Measurements from ENCODE around the gene ATG4B.

ATG4B gene

DNA sequence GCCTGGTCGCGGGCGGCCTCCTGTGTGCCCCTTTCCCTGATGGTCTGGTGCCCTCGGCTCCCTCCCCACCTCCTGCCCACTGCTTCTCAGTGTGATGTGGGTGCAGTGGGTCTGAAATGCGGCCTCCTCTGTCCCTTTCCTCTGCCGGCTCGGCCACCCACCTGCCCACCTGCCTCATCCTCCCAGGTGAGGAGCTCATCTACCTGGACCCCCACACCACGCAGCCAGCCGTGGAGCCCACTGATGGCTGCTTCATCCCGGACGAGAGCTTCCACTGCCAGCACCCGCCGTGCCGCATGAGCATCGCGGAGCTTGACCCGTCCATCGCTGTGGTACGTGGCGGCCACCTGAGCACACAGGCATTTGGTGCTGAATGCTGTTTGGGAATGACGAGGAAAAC is 30.9 kb downstream of the ATG4B start:
- no peak for DNase-seq (ENCODE audit: low read depth)

DNA sequence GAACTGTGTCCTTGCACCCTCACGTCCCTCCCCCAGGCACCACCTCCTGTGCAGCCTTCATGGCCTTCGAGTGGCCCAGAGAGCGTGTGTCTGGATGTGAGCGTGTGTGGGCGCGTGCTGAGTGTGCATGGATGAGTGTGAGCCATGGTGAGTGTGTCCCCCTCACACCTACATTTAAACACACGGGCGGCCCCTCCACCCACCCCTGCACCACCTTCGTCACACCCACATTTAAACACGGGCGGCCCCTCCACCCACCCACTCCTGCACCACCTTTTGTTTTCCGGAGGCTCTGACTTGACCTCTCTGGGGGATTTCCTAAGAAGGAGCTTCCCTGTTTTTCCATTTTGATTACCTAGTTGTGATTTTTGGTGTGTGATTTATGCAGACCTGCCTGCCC is 31.3 kb downstream of the ATG4B start:
- DNase-seq (ENCODE audit: low read depth) = no peak

DNA sequence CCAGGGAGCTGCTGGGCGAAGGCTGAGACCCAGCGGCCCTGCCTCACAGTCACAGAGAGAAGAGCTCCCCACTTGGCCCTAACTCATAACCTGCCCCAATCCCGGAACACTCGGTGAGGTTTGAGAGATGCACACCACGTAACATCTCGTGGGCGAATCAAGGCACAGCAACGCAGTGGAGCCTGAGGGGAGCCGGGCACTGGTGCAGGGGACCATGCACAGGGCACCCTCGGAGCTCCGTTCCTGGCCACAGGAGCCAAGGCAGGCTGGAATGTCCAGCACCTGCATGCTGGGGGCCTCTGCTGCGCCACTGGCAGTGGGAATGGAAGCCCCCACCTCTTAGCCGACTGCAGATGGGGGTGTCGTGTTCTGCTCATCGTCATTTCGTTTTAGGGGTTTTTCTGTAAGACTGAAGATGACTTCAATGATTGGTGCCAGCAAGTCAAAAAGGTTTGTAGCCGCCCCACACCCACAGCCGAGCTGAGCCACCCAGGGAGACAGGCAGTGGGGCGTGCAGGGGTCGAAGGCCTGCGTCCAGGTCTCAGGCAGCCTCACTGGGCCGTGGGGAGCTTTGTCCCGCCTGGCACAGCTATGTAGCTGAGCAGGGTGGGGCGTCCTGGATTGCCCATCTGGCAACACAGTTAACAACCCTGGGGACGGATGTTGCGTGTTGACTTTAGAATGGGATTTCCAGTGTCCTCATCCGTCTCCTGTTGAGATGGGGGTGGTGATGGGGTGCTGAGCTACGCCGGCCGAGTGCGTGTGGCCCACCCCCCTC is 33.0 kb downstream of the ATG4B start:
- no peak for DNase-seq (ENCODE audit: low read depth)

GRCh38 chr2:241671457-241672240 is 34.2 kb downstream of the ATG4B start:
- DNase-seq (ENCODE audit: low read depth) = no peak

DNA sequence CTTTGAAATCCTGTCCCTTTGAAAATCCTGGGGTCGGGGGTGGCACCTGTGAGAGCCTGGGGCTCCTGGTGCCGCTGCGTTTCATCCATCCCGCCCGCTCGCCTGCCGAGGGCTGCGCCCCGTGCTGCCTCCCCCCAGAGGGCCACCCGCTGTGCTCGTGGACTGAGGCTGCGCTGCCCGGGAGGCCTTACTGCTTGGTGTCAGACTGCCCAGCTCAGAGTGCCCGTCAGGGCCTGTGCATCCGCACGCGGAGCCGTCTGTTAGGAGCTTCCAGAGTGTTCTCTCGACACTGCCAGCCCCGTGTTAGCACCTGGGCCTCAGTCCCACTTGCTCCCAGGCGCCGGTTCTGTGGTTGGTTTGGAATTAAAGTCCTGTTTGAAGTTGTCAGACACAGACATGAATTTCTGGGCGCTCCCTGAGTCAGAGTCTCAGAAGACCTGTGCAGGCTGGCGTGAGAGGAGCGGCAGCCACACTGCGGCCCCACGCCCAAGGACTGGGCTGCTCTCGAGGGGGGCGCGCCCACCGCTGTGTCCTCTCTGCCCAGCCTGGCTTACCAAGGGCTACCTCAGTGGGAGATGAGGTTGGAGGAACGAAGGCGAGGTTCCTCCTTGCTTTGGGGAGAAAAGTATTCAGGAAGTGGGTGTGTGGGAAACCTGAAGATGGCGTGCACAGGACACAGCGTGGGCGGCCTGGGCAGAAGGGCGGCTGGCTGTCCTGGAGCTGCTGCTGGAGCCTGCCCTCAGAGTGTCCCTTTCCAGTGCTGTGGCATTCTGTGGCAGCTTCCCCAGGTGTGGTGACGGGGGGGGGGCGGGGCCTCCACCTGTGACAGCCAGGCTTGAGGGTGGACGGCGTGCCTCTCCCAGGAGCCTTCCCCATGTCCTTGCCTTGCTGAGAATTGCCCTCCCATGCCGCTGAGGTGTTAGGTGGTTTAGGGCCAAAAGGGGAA is 35.0 kb downstream of the ATG4B start:
- no peak for DNase-seq (ENCODE audit: low read depth)

GRCh38 chr2:241673189-241673663 is 35.7 kb downstream of the ATG4B start:
- DNase-seq (ENCODE audit: low read depth) = no peak

DNA sequence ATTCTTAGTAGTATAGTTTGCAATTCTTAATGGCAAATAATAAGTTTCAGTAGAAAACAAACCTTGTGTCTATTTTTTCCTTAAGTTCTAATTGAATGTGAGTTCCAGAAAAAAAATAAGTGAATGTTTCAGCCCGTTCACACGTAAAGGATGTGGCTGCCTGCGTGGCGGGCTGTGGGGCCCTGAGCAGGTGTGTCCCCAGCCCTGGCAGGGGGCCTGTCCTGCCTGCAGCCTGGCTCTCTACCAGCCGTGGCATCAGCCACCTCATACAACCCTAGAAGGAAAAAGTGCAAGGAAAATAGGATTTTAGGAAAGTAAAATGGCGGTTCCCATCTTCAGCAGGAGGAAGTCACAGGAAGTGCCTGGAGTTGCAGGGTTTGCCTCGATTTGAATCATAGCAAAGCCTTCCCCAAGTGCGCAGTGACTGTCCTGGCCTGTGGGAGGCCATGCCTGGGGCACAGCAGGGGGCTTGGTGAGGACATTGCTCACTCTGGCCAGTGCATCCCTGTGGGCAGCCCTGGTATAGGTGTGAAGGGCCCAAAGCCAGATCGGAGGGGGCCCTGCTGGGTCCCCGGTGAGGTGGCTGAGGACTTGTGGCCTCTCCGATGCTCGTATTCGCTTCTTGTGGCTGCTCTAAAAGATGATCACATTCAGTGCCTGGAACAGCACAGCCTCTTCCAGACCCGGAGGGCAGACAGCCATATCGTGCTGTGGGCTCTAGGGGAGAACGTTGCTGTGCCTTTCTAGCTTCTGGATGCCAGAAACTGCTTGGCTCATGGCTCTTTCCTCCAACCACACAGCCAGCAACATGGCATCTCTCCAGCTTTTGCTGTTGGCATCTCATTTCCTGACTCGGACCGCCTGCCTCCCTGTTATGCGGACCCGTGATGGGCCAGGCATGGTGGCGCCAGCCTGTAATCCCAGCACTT is 36.6 kb downstream of the ATG4B start:
- no peak for DNase-seq (ENCODE audit: low read depth)

GRCh38 chr2:241675885-241676284 is 38.4 kb downstream of the ATG4B start:
- DNase-seq (ENCODE audit: low read depth) = no peak

DNA sequence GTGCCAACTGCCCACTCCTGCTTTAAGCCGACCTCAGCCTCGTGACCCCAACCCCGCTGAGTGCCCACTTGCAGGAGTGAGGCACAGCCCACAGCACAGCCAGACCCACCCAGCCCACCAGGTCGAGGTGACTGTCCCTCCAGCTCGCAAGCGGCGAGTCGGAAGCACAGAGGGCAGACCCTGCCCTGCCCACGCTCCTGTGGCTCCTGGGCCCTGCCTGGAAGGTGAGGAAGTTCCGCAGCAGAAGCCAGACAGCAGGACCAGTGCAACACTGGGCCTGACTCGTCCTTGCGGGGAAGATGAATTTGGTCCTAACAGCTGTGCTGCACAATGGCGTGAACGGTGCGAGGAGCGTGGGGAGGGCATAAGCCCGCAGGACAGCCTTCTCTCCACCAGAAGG is 39.2 kb downstream of the ATG4B start:
- no peak for DNase-seq (ENCODE audit: low read depth)

DNA sequence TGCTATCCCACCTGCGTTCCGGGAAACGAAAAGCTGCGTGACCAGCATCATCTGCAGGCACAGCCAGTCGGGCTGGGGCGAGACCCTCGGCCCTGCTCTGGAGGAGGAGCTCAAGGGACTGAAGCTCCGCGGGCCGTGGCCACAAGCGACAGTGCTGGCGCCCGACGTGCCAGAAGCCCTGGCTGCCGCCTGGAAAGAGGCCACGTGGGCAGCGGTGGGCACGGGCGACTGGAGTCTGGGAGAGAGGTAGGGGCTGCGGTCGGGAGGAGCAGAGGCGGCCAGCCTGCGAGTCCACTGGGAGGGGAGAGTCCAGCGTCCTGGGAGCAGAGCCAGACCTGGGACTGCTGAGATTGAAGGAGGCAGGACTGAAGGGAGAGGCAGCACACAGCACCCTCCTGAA is 39.9 kb downstream of the ATG4B start:
- no peak for DNase-seq (ENCODE audit: low read depth)

- no peak for DNase-seq (ENCODE audit: low read depth)
Measured at GRCh38 chr2:241678307-241678706, 40.8 kb downstream of the ATG4B start.

DNA sequence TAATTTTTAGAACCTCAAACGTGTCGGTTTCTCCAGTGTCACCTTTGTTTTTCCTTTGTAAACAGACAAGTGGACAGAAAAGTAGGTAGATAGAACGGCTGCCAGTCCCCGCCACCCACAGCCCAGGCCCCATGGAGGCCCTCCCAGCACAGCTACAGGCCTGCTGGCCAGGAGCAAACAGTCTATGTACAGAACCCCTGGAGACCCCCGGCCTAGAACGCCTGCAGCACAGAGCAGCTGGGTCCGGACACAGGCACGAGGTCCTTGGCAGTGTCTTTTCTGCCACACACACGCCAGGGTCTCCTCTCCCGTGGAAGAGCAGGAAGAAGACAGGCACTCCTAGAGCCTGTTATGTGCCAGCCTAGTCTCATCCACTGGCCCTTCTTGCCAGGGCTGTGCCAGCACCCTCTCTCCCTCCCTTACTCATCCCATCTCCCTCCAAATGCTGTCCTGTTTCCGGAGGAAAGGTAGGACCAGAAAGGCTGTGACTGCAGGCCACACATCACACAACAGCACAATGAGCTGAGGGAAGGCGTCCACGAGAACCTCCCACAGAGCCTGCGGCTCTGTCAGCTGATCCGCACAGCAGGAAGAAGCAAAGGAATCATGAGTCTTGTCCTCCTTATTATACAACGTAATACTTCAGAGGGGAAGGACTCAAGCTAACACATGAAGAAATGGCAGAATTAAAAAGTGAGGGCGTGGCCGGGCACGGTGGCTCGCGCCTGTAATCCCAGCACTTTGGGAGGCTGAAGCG is 41.5 kb downstream of the ATG4B start:
- DNase-seq (ENCODE audit: low read depth) = no peak

DNA sequence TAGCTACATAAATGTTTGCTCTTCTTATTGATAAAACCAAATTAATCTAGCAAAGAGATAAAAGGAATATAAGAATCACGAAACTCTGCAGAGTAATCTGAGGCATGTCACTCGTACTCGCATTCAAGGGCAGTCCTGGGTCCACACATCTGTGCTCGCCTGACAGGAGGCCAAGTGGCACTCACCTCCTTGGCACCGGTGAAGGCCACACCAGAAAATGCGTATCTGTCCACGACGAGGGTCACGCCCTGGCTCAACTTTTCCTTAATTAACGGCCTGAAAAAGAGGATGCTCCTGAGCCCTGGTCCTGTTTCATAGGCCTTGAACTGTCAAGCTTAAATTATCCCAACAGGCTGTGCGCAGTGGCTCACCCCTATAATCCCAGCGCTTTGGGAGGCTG is 42.6 kb downstream of the ATG4B start:
- DNase-seq (ENCODE audit: low read depth) = no peak

DNA sequence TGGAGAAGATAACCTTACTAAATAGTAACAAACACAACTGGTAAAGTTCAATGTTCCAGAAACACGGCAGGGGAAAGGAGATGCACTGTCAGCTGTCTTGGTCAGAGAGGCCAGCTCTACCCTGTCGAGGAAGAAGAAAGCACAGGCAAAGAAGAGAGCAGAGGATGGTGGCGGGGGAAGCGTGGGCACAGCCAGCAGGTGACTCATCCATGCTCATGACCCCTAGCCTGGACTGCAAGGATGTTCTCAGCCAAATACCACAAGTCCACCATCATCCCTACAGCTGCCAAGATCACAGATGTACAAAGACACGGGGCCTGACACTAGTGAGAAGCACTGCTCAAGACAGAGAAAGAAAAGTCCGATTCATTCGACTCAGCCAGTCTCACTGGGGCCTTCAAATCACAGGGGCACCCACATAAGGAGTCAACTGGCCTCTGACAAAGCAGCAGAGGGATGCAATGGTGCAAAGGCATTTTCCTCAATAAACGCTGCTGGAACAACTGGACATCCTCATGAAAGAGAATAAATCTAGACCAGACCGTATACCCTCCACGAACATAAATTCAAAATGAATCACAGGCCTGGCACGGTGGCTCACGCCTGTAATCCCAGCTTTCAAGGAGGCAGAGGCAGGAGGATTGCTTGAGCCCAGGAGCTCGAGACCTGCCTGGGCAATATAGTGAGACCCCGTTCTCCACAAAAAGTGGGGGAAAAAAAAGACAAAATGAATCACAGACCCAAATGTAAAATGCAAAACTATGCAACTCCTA is 43.5 kb downstream of the ATG4B start:
- no peak for DNase-seq (ENCODE audit: low read depth)

- no peak for DNase-seq (ENCODE audit: low read depth)
Measured at GRCh38 chr2:241686324-241686649, 48.8 kb downstream of the ATG4B start.

DNA sequence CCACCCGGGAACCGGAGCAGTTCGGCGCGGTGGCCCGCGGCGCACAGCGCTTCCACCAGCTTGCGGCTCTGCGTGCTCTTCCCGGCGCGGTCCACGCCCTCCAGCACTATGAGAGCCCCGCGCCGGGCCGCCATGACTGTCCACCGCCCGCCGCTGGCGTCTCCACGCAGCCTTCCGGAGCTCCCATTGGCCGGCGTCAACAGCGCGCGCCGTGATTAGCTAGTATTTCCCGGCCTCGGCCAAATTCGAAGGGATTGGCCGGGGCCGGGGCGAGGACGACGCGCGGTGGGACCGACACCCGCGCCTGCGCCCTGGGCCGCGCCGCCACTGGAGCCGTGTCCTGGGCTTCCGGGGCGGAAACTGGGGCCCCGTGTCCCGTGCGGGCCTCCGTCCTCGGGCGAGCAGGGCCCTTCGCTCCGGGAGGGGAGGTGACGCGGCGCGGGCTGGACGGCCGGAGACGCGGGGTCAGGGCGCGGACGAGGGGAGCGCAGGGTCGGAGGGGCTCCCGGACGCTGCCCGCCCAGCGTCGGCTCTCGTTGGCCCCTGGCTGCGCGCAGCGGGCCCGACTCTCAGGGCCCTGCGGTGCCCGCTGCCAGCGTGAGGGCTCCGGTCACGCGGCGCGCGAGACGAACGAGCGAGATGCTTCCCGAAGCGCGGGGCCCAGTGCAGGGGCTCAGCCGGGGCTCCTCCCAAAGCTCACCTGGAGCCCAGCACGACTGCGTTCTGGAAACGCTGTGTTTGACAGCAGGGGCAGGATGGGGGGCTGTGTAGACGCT is 49.3 kb downstream of the ATG4B start, which contains the start of gene DTYMK:
TSS of gene DTYMK (minus strand) at position 166 of the 776 bp plus-strand sequence. CDS start at position 134, 32 bp downstream.
- peak; percentile 94 for DNase-seq (ENCODE audit: low read depth)

DNA sequence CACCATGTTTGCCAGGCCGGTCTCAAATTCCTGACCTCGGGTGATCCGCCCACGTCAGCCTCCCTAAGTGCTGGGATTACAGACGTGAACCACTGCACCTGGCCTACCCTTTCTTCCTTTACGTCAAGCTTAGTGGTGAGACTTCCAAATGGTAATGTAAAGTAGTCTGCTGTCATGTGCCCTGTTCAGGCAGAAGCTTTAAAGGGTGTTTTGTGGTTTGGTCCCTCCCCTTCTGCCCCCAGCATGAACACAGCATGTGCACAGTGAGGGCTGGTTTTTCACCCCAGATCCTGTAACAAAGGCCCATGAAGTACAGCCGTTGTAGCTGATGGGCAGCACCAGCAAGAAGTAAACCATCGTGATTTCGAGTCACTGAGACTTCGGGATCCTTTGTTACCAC is 51.8 kb downstream of the ATG4B start:
- DNase-seq (ENCODE audit: low read depth) = peak; percentile 21

GRCh38 chr2:241690202-241690717 is 52.8 kb downstream of the ATG4B start:
- DNase-seq (ENCODE audit: low read depth) = no peak

DNA sequence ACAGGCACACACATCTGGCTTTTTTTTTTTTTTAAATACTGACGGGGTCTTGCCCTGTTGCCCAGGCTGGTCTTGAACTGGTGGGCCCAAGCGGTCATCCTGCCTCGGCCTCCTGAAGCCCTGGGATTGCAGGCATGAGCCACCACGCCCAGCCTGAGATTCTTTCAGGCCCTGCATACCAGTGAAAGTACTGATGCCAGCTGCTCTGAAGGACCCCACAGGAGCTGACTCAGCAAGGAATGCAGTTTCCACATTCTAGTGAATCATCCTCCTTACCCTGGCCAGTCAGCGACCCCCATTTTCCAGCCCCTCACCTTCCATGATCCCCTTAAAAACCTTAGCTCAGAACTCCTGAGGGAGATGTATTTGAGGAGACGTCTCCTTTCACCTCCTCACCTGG is 55.0 kb downstream of the ATG4B start:
- no peak for DNase-seq (ENCODE audit: low read depth)

Data from stimulated activated CD8-positive, alpha-beta memory T cell treated with anti-CD3 and anti-CD28 coated beads, Interleukin-12 subunit alpha, Interleukin-12 subunit beta, amount 100 ng/mL, for 4 hours (primary cell).